ENCODE data around the gene CCDC93.

CCDC93 gene

DNA sequence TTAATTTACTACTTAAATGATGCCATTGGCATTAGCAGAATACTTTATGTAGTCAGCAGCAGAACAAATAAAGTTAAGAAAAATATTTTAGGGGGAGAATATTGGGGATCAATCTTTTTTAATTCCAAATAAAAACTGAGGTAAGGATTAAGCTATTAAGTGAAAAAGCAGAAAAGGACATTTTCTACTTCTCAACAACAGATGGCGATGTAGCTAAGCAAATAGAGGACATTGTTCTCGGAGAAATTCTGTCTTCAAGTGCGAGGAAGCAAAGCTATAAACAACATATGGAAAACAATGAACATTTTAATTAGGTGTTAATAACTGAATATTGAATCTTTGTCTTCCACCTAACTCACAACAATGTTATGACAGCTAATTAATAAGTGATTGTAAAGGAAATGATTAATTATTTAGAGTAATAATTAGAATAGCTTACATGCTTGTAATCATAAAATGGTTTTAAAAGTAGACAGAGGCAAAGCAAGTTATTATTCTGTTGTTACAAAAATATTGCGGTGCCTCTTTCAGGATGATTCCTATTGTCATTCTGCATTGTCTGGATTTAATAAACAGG is 32.9 kb upstream of the CCDC93 start:
- no peak overlapping the region for H3K27ac ChIP-seq
- H3K4me3 ChIP-seq (ENCODE audit: low read depth, low read length) = no peak overlapping the region
- H3K79me2 ChIP-seq = no peaks in the 10 kb centered on the region
- H3K4me2 ChIP-seq (ENCODE audit: low read length) = no peak overlapping the region
- no peaks in the 10 kb centered on the region for H3K4me1 ChIP-seq
- no peak overlapping the region for H3K9ac ChIP-seq
- H3K36me3 ChIP-seq (ENCODE audit: control insufficient read depth, insufficient read depth, low read length) = no peaks in the 10 kb centered on the region
- peaks cover 4% of the 10 kb centered on the region for H3K9me3 ChIP-seq (ENCODE audit: control insufficient read depth, low read length)
- peak; percentile 49 for TF ChIP-seq CTCF (IDR thresholded peaks at IDR 0.05)
- H2AFZ ChIP-seq = no peak overlapping the region
- no peaks in the 10 kb centered on the region for H3K27me3 ChIP-seq (ENCODE audit: control insufficient read depth, insufficient read depth, low read length)

- no peak overlapping the region for H3K9ac ChIP-seq
- H3K4me2 ChIP-seq (ENCODE audit: low read length) = no peak overlapping the region
- no peaks in the 10 kb centered on the region for H3K4me1 ChIP-seq
- H2AFZ ChIP-seq = no peak overlapping the region
- no peaks in the 10 kb centered on the region for H3K27me3 ChIP-seq (ENCODE audit: control insufficient read depth, insufficient read depth, low read length)
- no peak overlapping the region for H3K27ac ChIP-seq
- H3K79me2 ChIP-seq = no peaks in the 10 kb centered on the region
- H3K4me3 ChIP-seq (ENCODE audit: low read depth, low read length) = no peak overlapping the region
- H3K9me3 ChIP-seq (ENCODE audit: control insufficient read depth, low read length) = peaks cover 4% of the 10 kb centered on the region
- TF ChIP-seq CTCF (IDR thresholded peaks at IDR 0.05) = no peak
- H3K36me3 ChIP-seq (ENCODE audit: control insufficient read depth, insufficient read depth, low read length) = no peaks in the 10 kb centered on the region
Observed at GRCh38 chr2:118045286-118045685, 31.4 kb upstream of the CCDC93 start.

GRCh38 chr2:118044854-118045253 is 31.0 kb upstream of the CCDC93 start:
- Histone ChIP-seq H3K27me3 (ENCODE audit: control insufficient read depth, insufficient read depth, low read length) (no peaks in the 10 kb centered on the region), H3K4me2 (ENCODE audit: low read length) (no peak overlapping the region), H3K9ac (no peak overlapping the region), H2AFZ (no peak overlapping the region), H3K9me3 (ENCODE audit: control insufficient read depth, low read length) (peaks cover 4% of the 10 kb centered on the region), H3K27ac (no peak overlapping the region), H3K36me3 (ENCODE audit: control insufficient read depth, insufficient read depth, low read length) (no peaks in the 10 kb centered on the region), H3K79me2 (no peaks in the 10 kb centered on the region), H3K4me3 (ENCODE audit: low read depth, low read length) (no peak overlapping the region), H3K4me1 (no peaks in the 10 kb centered on the region)
- no peak for TF ChIP-seq CTCF (IDR thresholded peaks at IDR 0.05)

DNA sequence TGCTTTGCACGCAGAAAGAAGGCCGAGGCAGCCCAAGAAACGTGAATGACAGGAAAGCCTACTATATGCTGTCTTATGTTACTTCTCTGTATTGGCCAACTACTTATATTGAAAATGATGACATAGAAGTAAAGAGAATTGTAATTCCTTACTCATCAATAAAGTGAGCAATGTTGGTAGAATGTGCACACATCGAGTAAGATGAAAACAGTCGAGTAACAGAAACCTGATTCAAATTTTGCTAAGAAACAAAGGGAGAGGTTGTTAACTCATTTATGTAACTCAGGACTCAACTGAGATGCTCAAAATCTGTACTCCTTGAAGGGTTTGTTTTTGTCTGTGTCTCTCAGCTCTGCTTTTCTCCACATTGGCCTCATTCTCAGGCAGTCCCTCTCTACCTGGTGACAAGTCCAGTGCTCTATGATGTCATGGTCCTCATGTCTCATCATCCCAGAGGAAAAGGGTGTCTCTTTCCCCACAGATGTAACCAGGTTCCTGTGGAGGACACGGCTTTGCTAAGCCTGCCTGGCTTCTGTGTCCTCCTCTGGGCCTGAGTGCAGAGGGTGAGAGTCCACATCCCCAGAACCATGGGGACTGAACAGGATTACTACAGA is 30.3 kb upstream of the CCDC93 start:
- Histone ChIP-seq H2AFZ (no peak overlapping the region), H3K4me2 (ENCODE audit: low read length) (no peak overlapping the region), H3K79me2 (no peaks in the 10 kb centered on the region), H3K4me3 (ENCODE audit: low read depth, low read length) (no peak overlapping the region), H3K27ac (no peak overlapping the region), H3K9ac (no peak overlapping the region), H3K36me3 (ENCODE audit: control insufficient read depth, insufficient read depth, low read length) (no peaks in the 10 kb centered on the region), H3K4me1 (no peaks in the 10 kb centered on the region), H3K27me3 (ENCODE audit: control insufficient read depth, insufficient read depth, low read length) (no peaks in the 10 kb centered on the region), H3K9me3 (ENCODE audit: control insufficient read depth, low read length) (peaks cover 4% of the 10 kb centered on the region)
- TF ChIP-seq CTCF (IDR thresholded peaks at IDR 0.05) = no peak

DNA sequence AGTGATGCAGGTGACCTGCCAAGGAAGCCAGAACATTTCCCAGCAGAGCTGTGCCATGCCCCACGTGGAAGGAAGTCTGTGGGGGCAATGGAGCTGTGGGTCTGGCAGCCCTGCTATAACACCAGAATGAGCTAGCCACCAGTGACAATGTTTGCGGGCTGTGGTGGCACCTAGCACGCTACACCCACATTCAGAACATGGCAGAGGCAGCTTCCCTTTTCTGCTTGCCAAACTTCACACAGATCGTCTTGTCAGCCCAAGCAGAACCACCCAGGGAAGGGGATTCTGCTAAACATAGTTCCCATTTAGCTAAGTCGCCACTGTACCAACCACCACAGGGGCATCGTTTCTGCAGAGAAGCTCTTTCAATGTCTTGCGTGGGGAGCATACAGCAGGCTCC is 27.0 kb upstream of the CCDC93 start:
- no peak overlapping the region for H2AFZ ChIP-seq
- H3K4me3 ChIP-seq (ENCODE audit: low read depth, low read length) = no peak overlapping the region
- no peaks in the 10 kb centered on the region for H3K79me2 ChIP-seq
- H3K4me2 ChIP-seq (ENCODE audit: low read length) = no peak overlapping the region
- H3K9me3 ChIP-seq (ENCODE audit: control insufficient read depth, low read length) = peaks cover 4% of the 10 kb centered on the region
- H3K4me1 ChIP-seq = no peaks in the 10 kb centered on the region
- H3K36me3 ChIP-seq (ENCODE audit: control insufficient read depth, insufficient read depth, low read length) = no peaks in the 10 kb centered on the region
- H3K9ac ChIP-seq = no peak overlapping the region
- TF ChIP-seq CTCF (IDR thresholded peaks at IDR 0.05) = no peak
- H3K27me3 ChIP-seq (ENCODE audit: control insufficient read depth, insufficient read depth, low read length) = no peaks in the 10 kb centered on the region
- no peak overlapping the region for H3K27ac ChIP-seq
